ENCODE results near the gene TEX2. TPM values are rescaled to one million over a fixed set of nuclear protein-coding genes. Genes with fewer than 3 reads are reported as not detected.

TEX2 gene
- total RNA-seq, 2 donors from 2014 or later: 42.6 to 44.4 TPM

GRCh38 chr17:64282753-64283080 is 19.7 kb upstream of the TEX2 start:
- H3K36me3 ChIP-seq: no peaks in the 10 kb centered on the region
- H3K27me3 ChIP-seq: no peaks in the 10 kb centered on the region
- no peak for DNase-seq (ENCODE audit: low spot score)
- no peaks in the 10 kb centered on the region for H3K9me3 ChIP-seq
- peaks cover 0 to 20% of the 10 kb centered on the region in 2 donors for H3K4me1 ChIP-seq
- TF ChIP-seq, protein P1, sequence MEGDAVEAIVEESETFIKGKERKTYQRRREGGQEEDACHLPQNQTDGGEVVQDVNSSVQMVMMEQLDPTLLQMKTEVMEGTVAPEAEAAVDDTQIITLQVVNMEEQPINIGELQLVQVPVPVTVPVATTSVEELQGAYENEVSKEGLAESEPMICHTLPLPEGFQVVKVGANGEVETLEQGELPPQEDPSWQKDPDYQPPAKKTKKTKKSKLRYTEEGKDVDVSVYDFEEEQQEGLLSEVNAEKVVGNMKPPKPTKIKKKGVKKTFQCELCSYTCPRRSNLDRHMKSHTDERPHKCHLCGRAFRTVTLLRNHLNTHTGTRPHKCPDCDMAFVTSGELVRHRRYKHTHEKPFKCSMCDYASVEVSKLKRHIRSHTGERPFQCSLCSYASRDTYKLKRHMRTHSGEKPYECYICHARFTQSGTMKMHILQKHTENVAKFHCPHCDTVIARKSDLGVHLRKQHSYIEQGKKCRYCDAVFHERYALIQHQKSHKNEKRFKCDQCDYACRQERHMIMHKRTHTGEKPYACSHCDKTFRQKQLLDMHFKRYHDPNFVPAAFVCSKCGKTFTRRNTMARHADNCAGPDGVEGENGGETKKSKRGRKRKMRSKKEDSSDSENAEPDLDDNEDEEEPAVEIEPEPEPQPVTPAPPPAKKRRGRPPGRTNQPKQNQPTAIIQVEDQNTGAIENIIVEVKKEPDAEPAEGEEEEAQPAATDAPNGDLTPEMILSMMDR (IDR thresholded peaks at IDR 0.05): no peak
- H3K4me3 ChIP-seq: no peak overlapping the region
- no peak overlapping the region for H3K27ac ChIP-seq

DNA sequence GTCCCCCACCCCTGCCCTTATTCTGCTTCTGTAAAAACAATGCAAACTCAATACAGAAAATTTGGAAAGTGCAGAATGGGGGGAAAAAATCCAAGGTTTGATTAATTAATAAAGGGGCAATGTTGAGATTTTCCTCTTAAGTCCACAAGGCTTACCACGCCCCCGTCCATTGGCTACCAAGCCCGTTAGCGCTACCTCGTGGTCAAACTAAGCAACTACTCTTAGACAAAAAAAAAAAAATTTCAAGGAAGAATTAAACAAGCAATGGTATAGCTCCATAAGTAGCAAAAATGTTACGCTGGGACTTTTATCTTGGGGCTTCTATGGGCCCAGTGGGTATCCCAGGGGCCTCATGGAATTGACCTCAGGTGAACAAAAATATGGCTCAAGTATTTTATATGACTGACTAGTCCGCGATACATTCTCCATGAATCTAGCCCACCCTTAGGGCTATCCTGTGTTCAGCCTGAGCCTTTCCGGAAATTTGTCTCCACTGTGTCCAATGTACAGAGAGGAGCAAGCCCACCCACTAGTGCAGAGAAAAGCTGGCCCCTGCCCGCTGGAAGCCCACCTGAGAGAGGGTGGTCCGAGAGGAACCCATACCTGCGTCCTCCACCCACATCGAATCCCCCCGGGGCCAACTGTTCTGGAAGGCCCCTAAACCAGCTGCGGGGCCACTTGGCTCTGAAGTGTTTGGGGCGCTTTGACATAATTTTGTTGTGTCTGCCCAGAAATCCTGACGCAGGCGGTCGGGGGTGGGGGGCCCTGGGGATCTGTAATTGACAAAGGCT is 19.1 kb upstream of the TEX2 start:
- no peaks in the 10 kb centered on the region for H3K9me3 ChIP-seq
- H3K27me3 ChIP-seq: no peaks in the 10 kb centered on the region
- TF ChIP-seq, protein P1 (IDR thresholded peaks at IDR 0.05): peak; percentile 76 to 88
- H3K4me3 ChIP-seq: no peak overlapping the region
- H3K4me1 ChIP-seq: peaks cover 0 to 26% of the 10 kb centered on the region in 2 donors
- H3K36me3 ChIP-seq: no peaks in the 10 kb centered on the region
- no peak for DNase-seq (ENCODE audit: low spot score)
- no peak overlapping the region for H3K27ac ChIP-seq

DNA sequence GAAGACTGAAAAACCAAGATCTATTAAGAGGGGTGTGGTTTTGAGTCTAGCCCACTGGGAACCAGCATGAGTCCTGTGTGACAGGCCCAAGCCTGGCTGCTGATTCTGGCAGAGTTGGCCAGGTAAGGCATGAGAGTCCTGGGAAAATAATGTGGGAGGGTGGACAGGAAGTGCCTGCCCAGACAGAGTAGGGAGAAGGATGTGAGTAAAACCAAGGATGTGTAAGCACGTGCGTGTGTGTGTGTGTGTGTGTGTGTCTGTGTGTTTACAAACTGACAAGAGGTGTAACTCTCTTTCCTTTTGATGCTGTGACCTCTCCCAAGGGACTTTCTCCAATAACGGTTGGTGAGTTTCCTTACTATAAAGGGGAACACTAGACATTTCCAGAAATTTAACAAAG is 15.6 kb upstream of the TEX2 start:
- Histone ChIP-seq H3K4me1 (peaks cover 0 to 28% of the 10 kb centered on the region in 2 donors), H3K4me3 (no peak overlapping the region), H3K27ac (peak overlapping the region; percentile 69 to 85), H3K9me3 (no peaks in the 10 kb centered on the region), H3K36me3 (no peaks in the 10 kb centered on the region), H3K27me3 (no peaks in the 10 kb centered on the region)
- TF ChIP-seq, protein P1 (IDR thresholded peaks at IDR 0.05): no peak
- DNase-seq (ENCODE audit: low spot score): no peak

DNA sequence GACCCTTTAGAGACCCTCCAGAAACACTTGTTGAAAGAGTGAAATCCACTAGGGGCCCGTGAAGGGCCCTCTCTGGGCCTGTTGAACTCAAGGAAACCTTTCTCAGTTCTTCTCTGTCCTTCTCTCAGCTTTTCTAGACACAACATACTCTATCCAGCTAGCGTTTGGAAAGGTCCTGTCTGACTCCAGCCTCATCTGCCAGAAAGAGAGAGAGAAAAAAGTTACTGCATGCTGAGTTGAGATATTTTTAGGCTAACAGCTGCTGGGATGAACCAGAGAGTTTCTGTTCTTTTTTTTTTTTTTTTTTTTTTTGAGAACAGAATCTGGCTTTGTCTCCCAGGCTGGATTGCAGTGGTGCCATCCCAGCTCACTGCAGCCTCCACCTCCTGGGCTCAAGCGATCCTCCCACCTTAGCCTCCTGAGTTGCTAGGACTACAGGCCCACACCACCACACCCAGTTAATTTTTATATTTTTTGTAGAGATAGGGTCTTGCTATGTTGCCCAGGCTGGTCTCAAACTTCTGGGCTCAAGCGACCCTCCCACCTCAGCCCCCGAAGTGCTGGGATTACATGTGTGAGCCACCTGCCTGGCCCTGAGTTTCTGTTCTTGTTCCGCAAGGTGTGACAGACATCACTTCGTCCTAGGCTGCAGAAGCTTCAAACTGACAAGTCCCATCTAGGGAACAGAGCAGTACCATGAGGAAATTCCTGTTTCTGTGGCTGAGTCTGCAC is 14.9 kb upstream of the TEX2 start:
- Histone ChIP-seq H3K9me3 (no peaks in the 10 kb centered on the region), H3K27ac (peak overlapping the region; percentile 69 to 85), H3K4me3 (no peak overlapping the region), H3K27me3 (no peaks in the 10 kb centered on the region), H3K4me1 (peaks cover 0 to 28% of the 10 kb centered on the region in 2 donors), H3K36me3 (no peaks in the 10 kb centered on the region)
- TF ChIP-seq, protein P1 (IDR thresholded peaks at IDR 0.05): no peak
- no peak for DNase-seq (ENCODE audit: low spot score)

- Histone ChIP-seq H3K9me3 (no peaks in the 10 kb centered on the region), H3K36me3 (no peaks in the 10 kb centered on the region), H3K27me3 (no peaks in the 10 kb centered on the region), H3K4me1 (peaks cover 0 to 20% of the 10 kb centered on the region in 2 donors), H3K27ac (peak overlapping the region; percentile 69 to 85), H3K4me3 (no peak overlapping the region)
- DNase-seq (ENCODE audit: low spot score): no peak
- TF ChIP-seq, protein P1 (IDR thresholded peaks at IDR 0.05): no peak
Measured at GRCh38 chr17:64276961-64277505, 14.0 kb upstream of the TEX2 start.
